Psoas muscle (tissue), 8 donors: ENCODE measurements around the gene CAPN2. TPM values are rescaled to one million over a fixed set of nuclear protein-coding genes. Genes with fewer than 3 reads are reported as not detected.
A peak's percentile ranks its signal among the peaks of the same experiment; 100 is the strongest.

Experiments used
- ATAC-seq, 4 donors: fragments of 200-7000 bp; cut with Tn5 transposase; one replicate each; pipeline ENCODE4 v1.9.1; 2020; ENCODE audit warnings: moderate library complexity in 3 of 4, mild to moderate bottlenecking in 2 of 4
- DNase-seq, 2 donors: peaks; one replicate each; pipeline ENCODE4 v3.0.0-alpha.2; 2020
- H3K27ac ChIP-seq: fragments of 200-600 bp; one replicate; pipeline ENCODE4 v1.8.0; 2022
- H3K27me3 ChIP-seq, 3 donors: fragments of 200-600 bp in 1 of 3; one replicate each; pipeline versions ENCODE4 v1.6.1 to v1.8.0; 2013 to 2022; ENCODE audit warnings: low read length in 2 of 3, mild to moderate bottlenecking in 2 of 3, moderate library complexity in 1 of 3; ENCODE audit not compliant: insufficient read depth in 3 of 3
- H3K36me3 ChIP-seq, 2 donors: fragments of 200-600 bp in 1 of 2; one replicate each; pipeline versions ENCODE4 v1.6.1 to v1.8.0; 2013 to 2022; ENCODE audit warnings: low read depth in 1 of 2, mild to moderate bottlenecking in 1 of 2, moderate library complexity in 1 of 2; ENCODE audit not compliant: insufficient read depth in 1 of 2
- H3K4me1 ChIP-seq: fragments of 200-600 bp; one replicate; pipeline ENCODE4 v1.8.0; 2022
- H3K4me3 ChIP-seq: fragments of 200-600 bp; one replicate; pipeline ENCODE4 v1.8.0; 2022; ENCODE audit warnings: mild to moderate bottlenecking
- H3K9me3 ChIP-seq: fragments of 200-600 bp; one replicate; pipeline ENCODE4 v1.8.0; 2022
- WGBS, 3 donors: extraction: QIAGEN DNeasy Blood & Tissue Kit; methylation state at CpG; one replicate each; pipeline versions ENCODE4 v1.1.6 to v1.1.7; 2013; 5-methylcytosine and 5-hydroxymethylcytosine counted together
- intact Hi-C, 2 donors: fragments of 100-400 bp; cut with DNase I; formaldehyde crosslinking; loops; one replicate each; pipeline versions ENCODE4 v1.11.0 to v1.14.2; 2022
- polyA plus RNA-seq, 3 donors: library from polyadenylated mRNA; stranded (reverse); fragments of 200-250 nt; gene quantifications; one replicate each; pipeline ENCODE4 v1.2.3, GENCODE V29; 2013
- total RNA-seq, 4 donors: library from RNA; stranded (reverse); fragmentation: NEBNext Ultra II Directional in 2 of 4; extraction: Animal tissue kit (Norgen Biotek cat#: 25700) in 2 of 4; gene quantifications; one replicate each; pipeline versions ENCODE4 v1.2.1 to v1.2.4, GENCODE V29; 2021 to 2023
- TF ChIP-seq, protein P1 (sequence below): fragments of 200-600 bp; IDR thresholded peaks from one replicate; pipeline ENCODE4 v1.8.0; 2022; ENCODE audit warnings: antibody characterized with exemption
- donor health status: healthy with polysubstance abuse.
- donor health status: DM: no; HTN: no; CAD: no; lungs with moderate emphysema.
- donor health status: Bipolar disorder and iron deficiency.
- donor health status: healthy.
- donor health status: DM: yes; HTN: yes; CAD: no.
- donor health status: DM: no; HTN: no; CAD: no.
- donor health status: DM: no; HTN: no; CAD: no.
- donor health status: DM: yes; HTN: yes; CAD: no.

The CAPN2 gene
- total and polyA plus RNA-seq, 7 donors, result 47.6 to 157 (median 105) TPM

- Histone ChIP-seq H3K27ac (no peak overlapping the region), H3K27me3 (no peaks in the 10 kb centered on the region), H3K36me3 (no peaks in the 10 kb centered on the region), H3K4me1 (no peaks in the 10 kb centered on the region), H3K4me3 (no peak overlapping the region), H3K9me3 (no peaks in the 10 kb centered on the region)
- no peak for DNase-seq
- peak in 1 of 4 donors; percentile 31 for ATAC-seq
- intact Hi-C loops, result loop anchor here (2.0 to 5.0 kb wide), 3 partner anchors 152 to 552 kb away; no protein-coding TSS in a partner anchor
- 84 to 90% (median 90%) methylated on average over 3 of the region's 3 CpGs for WGBS, 3 donors
- TF ChIP-seq, protein P1, sequence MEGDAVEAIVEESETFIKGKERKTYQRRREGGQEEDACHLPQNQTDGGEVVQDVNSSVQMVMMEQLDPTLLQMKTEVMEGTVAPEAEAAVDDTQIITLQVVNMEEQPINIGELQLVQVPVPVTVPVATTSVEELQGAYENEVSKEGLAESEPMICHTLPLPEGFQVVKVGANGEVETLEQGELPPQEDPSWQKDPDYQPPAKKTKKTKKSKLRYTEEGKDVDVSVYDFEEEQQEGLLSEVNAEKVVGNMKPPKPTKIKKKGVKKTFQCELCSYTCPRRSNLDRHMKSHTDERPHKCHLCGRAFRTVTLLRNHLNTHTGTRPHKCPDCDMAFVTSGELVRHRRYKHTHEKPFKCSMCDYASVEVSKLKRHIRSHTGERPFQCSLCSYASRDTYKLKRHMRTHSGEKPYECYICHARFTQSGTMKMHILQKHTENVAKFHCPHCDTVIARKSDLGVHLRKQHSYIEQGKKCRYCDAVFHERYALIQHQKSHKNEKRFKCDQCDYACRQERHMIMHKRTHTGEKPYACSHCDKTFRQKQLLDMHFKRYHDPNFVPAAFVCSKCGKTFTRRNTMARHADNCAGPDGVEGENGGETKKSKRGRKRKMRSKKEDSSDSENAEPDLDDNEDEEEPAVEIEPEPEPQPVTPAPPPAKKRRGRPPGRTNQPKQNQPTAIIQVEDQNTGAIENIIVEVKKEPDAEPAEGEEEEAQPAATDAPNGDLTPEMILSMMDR, result no peak
Observed at GRCh38 chr1:223684488-223684792, 27.9 kb upstream of the CAPN2 start.

GRCh38 chr1:223691121-223691520, 21.2 kb upstream of the CAPN2 start:
- ATAC-seq (no peak), DNase-seq (no peak)
- 70 to 84% (median 83%) methylated on average over 4 of the region's 4 CpGs for WGBS, 3 donors
- intact Hi-C loops, result loop anchor here in 1 of 2 donors (10.0 kb wide), 1 partner anchor 364 kb away; no protein-coding TSS in a partner anchor
- H3K36me3 ChIP-seq, result no peaks in the 10 kb centered on the region
- TF ChIP-seq, protein P1, result no peak
- no peaks in the 10 kb centered on the region for H3K27me3 ChIP-seq
- no peak overlapping the region for H3K4me3 ChIP-seq
- no peaks in the 10 kb centered on the region for H3K9me3 ChIP-seq
- no peak overlapping the region for H3K27ac ChIP-seq
- H3K4me1 ChIP-seq, result no peaks in the 10 kb centered on the region

GRCh38 chr1:223695014-223695548, 17.3 kb upstream of the CAPN2 start:
- no peak overlapping the region for H3K27ac ChIP-seq
- ATAC-seq (no peak), DNase-seq (no peak)
- intact Hi-C loops, result loop anchor here in 1 of 2 donors (10.0 kb wide), 1 partner anchor 360 kb away; no protein-coding TSS in a partner anchor
- 68 to 73% (median 70%) methylated on average over 8 of the region's 8 CpGs for WGBS, 3 donors
- no peaks in the 10 kb centered on the region for H3K9me3 ChIP-seq
- no peaks in the 10 kb centered on the region for H3K4me1 ChIP-seq
- H3K4me3 ChIP-seq, result no peak overlapping the region
- no peaks in the 10 kb centered on the region for H3K36me3 ChIP-seq
- H3K27me3 ChIP-seq, result no peaks in the 10 kb centered on the region
- TF ChIP-seq, protein P1, result no peak

DNA sequence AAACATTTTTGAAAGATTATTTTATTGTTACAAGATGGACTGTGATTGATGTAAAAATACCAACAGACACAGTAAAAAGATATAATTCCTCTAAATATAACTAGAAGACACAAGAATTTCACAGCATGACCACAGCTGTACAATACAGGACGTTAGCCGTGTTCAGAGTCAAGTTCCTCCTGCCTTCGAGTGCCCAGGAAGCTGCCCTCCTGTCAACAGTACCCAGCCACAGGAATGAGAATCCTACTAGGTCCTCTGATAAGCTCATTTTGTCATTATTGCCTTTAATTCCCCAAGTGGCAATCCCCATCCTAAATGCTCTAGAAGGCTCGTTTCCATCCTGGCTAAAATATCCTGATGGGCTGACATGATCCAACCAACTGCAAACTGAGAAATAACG, 16.4 kb upstream of the CAPN2 start:
- 60 to 73% (median 67%) methylated on average over 5 of the region's 5 CpGs for WGBS, 3 donors

More for the DNA sequence above, 16.4 kb upstream of the CAPN2 start:
- Histone ChIP-seq H3K27ac (no peak overlapping the region), H3K27me3 (no peaks in the 10 kb centered on the region), H3K4me3 (no peak overlapping the region), H3K36me3 (no peaks in the 10 kb centered on the region), H3K9me3 (no peaks in the 10 kb centered on the region), H3K4me1 (peaks cover 5% of the 10 kb centered on the region)
- ATAC-seq (no peak), DNase-seq (no peak)
- TF ChIP-seq, protein P1, result no peak
- intact Hi-C loops, result loop anchor here in 1 of 2 donors (10.0 kb wide), 1 partner anchor 359 kb away; no protein-coding TSS in a partner anchor
